NK-92 (cell line): ENCODE results near the gene NLRP14.

Experiments used
- DNase-seq: peaks from one replicate; lab custom pipeline; 2025; ENCODE audit not compliant: unreplicated experiment; lab: John Stamatoyannopoulos, UW

Gene NLRP14

GRCh38 chr11:7020183-7020917 lies at the start of gene NLRP14, which contains the start of gene ZNF214:
Gene NLRP14 (plus strand): TSS chr11:7020479. CDS start chr11:7038587, 18,108 bp downstream.
Gene ZNF214 (minus strand): TSS chr11:7020346. CDS start chr11:7002835, 17,511 bp downstream.
- DNase-seq, result no peak

- no peak for DNase-seq
These were observed 40.9 kb upstream of the NLRP14 start for GRCh38 chr11:6979365-6979764.

GRCh38 chr11:6986487-6986886 lies 33.8 kb upstream of the NLRP14 start:
- DNase-seq, result no peak

GRCh38 chr11:6988506-6988905 lies 31.8 kb upstream of the NLRP14 start:
- no peak for DNase-seq

GRCh38 chr11:6991227-6991626 lies 29.1 kb upstream of the NLRP14 start:
- no peak for DNase-seq

- no peak for DNase-seq
These were observed 28.3 kb upstream of the NLRP14 start for GRCh38 chr11:6992026-6992425.

- DNase-seq, result no peak
These were observed 27.5 kb upstream of the NLRP14 start for GRCh38 chr11:6992457-6993417.

- DNase-seq, result no peak
These were observed 24.6 kb upstream of the NLRP14 start for GRCh38 chr11:6995703-6996102.

- DNase-seq, result no peak
These were observed 15.8 kb upstream of the NLRP14 start for GRCh38 chr11:7004482-7004881.

- DNase-seq, result no peak
These were observed 6.2 kb upstream of the NLRP14 start for GRCh38 chr11:7014118-7014517.

- DNase-seq, result no peak
These were observed 4.3 kb upstream of the NLRP14 start for GRCh38 chr11:7016011-7016410.

- DNase-seq, result no peak
These were observed 638 bp upstream of the NLRP14 start for GRCh38 chr11:7019500-7020182.

- no peak for DNase-seq
These were observed 1.0 kb downstream of the NLRP14 start for GRCh38 chr11:7021318-7021717.

GRCh38 chr11:7028141-7028540 lies 7.9 kb downstream of the NLRP14 start:
- DNase-seq, result no peak

GRCh38 chr11:7030836-7031235 lies 10.6 kb downstream of the NLRP14 start:
- DNase-seq, result no peak

GRCh38 chr11:7031471-7031871 lies 11.2 kb downstream of the NLRP14 start:
- DNase-seq, result no peak

- no peak for DNase-seq
These were observed 12.4 kb downstream of the NLRP14 start for GRCh38 chr11:7032692-7033091.

- DNase-seq, result no peak
These were observed 13.7 kb downstream of the NLRP14 start for GRCh38 chr11:7034019-7034418.

- no peak for DNase-seq
These were observed 26.3 kb downstream of the NLRP14 start for GRCh38 chr11:7046474-7047175.

GRCh38 chr11:7050191-7050590 lies 29.9 kb downstream of the NLRP14 start:
- DNase-seq, result no peak
